HG02571 (cell line): Measurements from ENCODE around the gene DUS2.
"Not testable (repeated sequence)": the region's sequence is repeated elsewhere in the genome, so short reads cannot be mapped to it uniquely, and the experiment has no call there.

ENCODE experiments used
- ATAC-seq: cut with Tn5 transposase; IDR thresholded peaks from one replicate; pipeline ENCODE4 v1.9.1; 2021; ENCODE audit warnings: mild to moderate bottlenecking, moderate library complexity; ENCODE audit not compliant: unreplicated experiment

Gene DUS2

DNA sequence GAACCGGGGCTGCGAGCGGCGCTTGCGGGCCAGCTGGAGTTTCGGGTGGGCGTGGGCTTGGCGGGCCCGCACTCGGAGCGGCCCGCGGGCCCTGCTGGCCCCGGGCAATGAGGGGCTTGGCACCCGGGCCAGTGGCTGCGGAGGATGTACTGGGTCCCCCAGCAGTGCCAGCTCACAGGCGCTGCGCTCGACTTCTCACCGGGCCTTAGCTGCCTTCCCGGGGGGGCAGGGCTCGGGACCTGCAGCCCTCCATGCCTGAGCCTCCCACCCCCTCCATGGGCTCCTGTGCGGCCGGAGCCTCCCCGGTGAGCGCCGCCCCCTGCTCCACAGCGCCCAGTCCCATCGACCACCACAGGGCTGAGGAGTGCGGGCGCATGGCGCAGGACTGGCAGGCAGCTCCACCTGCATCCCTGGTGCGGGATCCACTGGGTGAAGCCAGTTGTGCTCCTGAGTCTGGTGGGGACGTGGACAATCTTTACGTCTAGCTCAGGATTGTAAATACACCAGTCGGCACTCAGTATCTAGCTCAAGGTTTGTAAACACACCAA is 24.8 kb upstream of the DUS2 start:
- ATAC-seq, result not testable (repeated sequence)

- not testable (repeated sequence) for ATAC-seq
These were observed 24.1 kb upstream of the DUS2 start, which contains the start of gene DPEP2 for GRCh38 chr16:67998779-67999688. DPEP2 (minus strand) TSS chr16:67999484; CDS start chr16:67993212, 6,272 bp downstream.

GRCh38 chr16:67999985-68000384 is 23.1 kb upstream of the DUS2 start:
- no peak for ATAC-seq

- no peak for ATAC-seq
These were observed 22.6 kb upstream of the DUS2 start for GRCh38 chr16:68000450-68000849.

DNA sequence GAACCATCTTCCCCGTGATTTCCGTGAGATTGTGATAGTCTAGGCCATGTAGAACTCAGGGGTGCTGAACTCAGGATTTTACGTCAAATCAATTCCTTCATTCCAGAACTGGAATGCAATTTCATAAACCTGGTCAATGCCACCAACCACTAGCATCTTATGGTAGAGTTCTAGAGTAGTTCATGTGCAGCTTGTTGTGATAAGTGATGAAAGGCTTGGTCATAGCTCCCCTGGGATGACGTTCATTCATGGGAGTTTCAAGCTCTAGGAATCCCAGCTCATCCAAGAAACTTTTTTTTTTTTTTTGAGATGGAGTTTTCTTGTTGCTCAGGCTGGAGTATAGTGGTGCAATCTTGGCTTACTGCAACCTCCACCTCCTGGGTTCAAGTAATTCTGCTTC is 20.1 kb upstream of the DUS2 start:
- no peak for ATAC-seq

DNA sequence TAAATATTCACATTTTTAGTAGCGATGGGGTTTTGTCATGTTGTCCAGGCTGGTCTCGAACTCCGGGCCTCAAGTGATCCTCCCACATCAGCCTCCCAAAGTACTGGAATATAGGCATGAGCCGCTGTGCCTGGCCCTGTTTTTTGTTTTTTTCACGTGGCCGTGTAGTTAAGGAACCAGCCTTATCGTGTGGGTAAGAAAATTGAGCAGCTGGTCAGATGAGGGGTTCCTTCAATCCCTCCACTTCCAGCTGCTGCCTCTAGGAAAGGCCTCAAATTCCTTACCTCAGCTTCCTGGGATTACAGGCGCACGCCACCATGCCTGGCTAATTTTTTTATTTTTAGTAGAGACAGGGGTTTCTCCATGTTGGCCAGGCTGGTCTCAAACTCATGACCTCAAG is 17.9 kb upstream of the DUS2 start:
- no peak for ATAC-seq

DNA sequence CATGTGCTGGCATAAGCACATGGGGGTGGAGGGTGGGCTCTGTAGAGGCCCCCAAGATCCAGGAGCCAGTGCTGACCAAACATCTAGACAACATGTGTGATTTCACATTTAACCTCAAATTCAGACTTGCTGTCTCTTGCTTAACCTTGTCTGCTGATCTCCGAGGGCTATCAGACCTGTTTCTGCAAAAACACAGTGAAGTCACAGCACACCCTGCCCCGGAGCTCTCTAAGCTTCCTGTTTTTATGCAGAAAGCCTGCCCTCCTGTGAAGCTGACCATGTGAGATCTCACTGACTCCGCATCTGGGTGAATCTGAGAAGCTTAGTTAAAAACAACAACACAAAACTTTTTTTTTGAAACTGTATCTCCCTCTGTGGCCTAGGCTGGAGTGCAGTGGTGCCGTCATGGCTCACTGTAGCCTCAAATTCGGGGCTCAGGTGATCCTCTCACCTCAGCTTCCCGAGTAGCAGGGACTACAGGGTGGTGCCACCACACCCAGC is 17.2 kb upstream of the DUS2 start:
- ATAC-seq, result no peak

DNA sequence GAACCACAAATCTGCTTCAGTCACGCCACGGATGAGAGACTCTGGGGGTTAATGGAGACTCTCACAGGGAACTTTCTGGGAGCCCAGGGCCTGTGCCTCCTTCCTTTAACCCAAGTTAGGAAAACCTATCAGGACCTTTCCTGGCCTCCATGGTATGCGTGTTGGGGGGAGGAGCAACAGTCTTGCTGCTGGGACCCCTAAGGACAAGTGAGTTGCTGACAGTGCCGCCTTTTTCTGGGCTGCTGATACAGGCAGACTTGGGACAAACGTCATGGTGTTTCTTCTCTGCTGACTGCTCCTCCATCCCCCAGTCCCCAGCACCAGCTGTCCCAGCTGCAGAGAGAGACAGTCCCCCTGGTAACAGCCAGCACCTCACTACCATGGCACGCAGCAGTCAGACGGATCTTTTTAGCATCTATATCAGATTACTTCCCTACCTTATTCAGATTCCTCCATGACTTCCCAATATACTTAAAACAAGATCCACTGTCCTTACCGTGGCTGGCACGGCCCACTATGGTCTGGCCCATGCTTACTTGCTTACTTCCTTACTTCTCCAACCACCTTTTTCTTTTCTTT is 13.8 kb upstream of the DUS2 start:
- ATAC-seq, result no peak

DNA sequence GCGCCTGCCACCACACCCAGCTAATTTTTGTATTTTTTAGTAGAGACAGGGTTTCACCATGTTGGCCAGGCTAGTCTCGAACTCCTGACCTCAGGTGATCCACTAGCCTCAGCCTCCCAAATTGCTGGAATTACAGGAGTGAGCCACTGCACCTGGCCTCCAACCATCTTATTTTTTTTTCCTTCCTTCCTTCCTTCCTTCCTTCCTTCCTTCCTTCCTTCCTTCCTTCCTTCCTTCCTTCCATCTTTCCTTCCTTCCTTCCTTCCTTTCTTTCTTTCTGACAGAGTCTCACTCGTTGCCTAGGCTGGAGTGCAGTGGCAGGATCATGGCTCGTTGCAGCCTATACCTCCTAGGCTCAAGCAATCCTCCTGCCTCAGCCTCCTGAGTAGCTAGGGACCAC is 13.2 kb upstream of the DUS2 start:
- ATAC-seq, result not testable (repeated sequence)

GRCh38 chr16:68013440-68013839 is 9.6 kb upstream of the DUS2 start:
- ATAC-seq, result no peak

DNA sequence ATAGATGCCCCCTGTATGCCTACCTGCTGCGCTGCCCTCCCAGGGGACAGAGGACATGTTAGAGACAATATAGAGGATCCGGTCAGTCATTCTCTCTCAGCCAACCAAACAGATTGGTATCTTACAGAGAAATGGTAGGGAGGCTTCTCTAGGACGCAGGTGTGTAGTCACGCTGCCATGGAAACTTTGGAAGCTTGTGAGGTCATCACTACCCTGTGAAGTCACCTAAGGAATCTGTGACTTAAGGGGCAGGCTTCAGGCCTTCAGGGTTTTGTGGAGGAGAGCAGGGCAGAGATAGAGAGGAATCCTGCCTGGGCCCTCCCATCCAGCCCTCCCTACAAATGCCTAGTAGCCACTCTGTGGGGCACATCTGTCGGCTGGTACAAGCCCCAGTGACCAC is 7.4 kb upstream of the DUS2 start, which contains the start of gene DPEP2NB:
TSS of gene DPEP2NB (minus strand) at position 231 of the 400 bp plus-strand sequence. CDS start at position 90, 141 bp downstream.
- ATAC-seq, result no peak

GRCh38 chr16:68019167-68019680 is 3.9 kb upstream of the DUS2 start:
- ATAC-seq, result no peak

DNA sequence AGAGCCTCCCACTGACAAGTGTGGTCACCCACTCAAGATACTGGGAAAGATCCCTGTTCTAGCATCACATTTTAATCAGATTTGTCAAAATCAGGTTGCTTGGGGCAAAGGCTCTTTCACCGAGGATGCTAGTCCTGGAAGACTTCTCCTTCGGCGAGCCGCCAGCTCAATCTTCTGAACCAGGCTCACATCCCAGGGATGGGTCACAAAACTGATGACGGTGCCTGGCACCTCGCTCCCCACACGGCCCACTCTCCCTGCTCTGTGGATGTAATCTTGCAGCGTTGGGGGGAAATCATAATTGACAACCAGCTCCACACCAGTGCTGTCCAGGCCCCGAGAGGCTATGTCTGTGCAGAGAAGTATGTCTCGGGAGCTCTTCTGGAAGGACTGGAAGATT is 1.6 kb upstream of the DUS2 start:
- no peak for ATAC-seq

GRCh38 chr16:68022278-68022727 is 781 bp upstream of the DUS2 start:
- peak; percentile 7 for ATAC-seq

DNA sequence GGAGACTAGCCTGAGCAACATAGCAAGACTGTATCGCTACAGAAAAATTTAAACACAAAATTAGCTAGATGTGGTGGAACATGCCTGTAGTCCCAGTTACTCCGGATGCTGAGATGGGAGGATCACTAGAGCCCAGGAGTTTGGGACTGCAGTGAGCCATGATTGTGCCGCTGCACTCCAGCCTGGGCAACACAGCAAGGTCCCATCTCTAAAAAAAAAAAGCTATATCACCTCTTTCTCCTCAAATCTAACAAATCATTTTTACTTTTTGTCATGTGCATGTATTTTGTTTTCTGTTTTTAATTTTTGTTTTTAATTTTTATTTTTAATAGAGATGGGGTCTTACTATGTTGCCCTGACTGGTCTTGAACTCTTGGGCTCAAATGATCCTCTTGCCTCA is 5.9 kb downstream of the DUS2 start:
- ATAC-seq, result no peak

- not testable (repeated sequence) for ATAC-seq
These were observed 7.0 kb downstream of the DUS2 start for GRCh38 chr16:68030108-68030507.

- no peak for ATAC-seq
These were observed 8.9 kb downstream of the DUS2 start for GRCh38 chr16:68031951-68032350.

GRCh38 chr16:68033101-68033500 is 10.0 kb downstream of the DUS2 start:
- no peak for ATAC-seq

GRCh38 chr16:68035227-68035626 is 12.1 kb downstream of the DUS2 start:
- no peak for ATAC-seq

DNA sequence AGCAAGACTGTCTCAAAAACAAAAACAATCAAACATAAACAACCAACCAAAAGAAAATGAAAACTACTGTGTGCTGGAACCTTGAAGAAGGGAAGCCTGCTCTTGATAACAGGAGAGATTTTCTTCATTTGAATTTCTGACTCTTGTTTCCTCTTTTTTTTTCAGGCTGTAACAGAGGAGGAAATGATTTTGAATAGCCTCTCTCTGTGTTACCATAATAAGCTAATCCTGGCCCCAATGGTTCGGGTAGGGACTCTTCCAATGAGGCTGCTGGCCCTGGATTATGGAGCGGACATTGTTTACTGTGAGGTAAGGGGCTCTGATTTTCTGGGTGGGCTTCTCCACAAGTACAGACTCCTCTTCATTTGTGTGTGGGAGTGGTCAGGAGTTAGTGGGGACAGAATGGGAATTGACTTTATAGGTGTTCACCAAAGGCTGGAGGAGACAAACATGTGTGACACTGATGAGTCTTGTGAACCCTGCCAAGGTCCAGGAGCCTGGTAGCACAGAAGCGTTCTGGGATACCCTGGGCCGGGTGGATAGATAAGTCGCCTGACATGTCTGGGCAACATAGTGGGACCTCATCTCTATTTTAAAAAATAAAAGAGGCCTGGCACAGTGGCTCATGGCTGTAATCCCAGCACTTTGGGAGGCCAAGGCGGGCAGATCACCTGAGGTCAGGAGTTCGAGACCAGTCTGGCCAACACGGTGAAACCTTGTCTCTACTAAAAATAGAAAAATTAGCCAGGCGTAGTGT is 14.9 kb downstream of the DUS2 start:
- no peak for ATAC-seq
